Measurements from ENCODE around the gene SMG6. TPM values are rescaled to one million over a fixed set of nuclear protein-coding genes. Genes with fewer than 3 reads are reported as not detected.

Gene SMG6
- total RNA-seq, 1 experiment from 2014 or later, result 28.6 TPM

GRCh38 chr17:2140683-2141082 lies 162.9 kb downstream of the SMG6 start:
- H3K4me1 Mint-ChIP-seq, result peaks cover 28 to 34% of the 10 kb centered on the region in 2 experiments

More at GRCh38 chr17:2140683-2141082, 162.9 kb downstream of the SMG6 start:
- Histone ChIP-seq H3K4me2 (ENCODE audit: insufficient read depth, insufficient read length, low read length) (no peak overlapping the region), H3K27me3 (ENCODE audit: insufficient read depth, low read length) (no peaks in the 10 kb centered on the region), H3K4ac (ENCODE audit: low read depth, low read length) (no peak overlapping the region), H2BK120ac (ENCODE audit: low read depth, low read length, poor library complexity, severe bottlenecking) (no peak overlapping the region), H3K4me1 (ENCODE audit: insufficient read depth, low read length) (peaks cover 7% of the 10 kb centered on the region; the same call in 1 of the 2 replicates), H3K23me2 (ENCODE audit: insufficient read length, low read depth, low read length, poor library complexity, severe bottlenecking) (no peaks in the 10 kb centered on the region), H3K18ac (ENCODE audit: insufficient read length, low read depth, low read length) (no peak overlapping the region), H4K20me1 (ENCODE audit: control insufficient read depth, insufficient read depth, insufficient read length) (no peaks in the 10 kb centered on the region), H3K23ac (ENCODE audit: insufficient read length, low read depth, low read length) (no peak overlapping the region), H2BK15ac (ENCODE audit: low read depth, low read length) (no peak overlapping the region), H3K27ac (ENCODE audit: insufficient read length, low read depth, low read length) (no peak overlapping the region), H3K79me2 (ENCODE audit: insufficient read depth, low read length) (no peaks in the 10 kb centered on the region), H3K9me3 (ENCODE audit: control insufficient read depth, low read depth, low read length) (no peaks in the 10 kb centered on the region), H2BK20ac (ENCODE audit: low read depth, low read length, poor library complexity, severe bottlenecking) (no peak overlapping the region), H3K79me1 (ENCODE audit: insufficient read depth, low read depth, low read length, poor library complexity, severe bottlenecking) (no peaks in the 10 kb centered on the region), H2BK5ac (ENCODE audit: insufficient read length, low read length) (no peak overlapping the region), H4K5ac (ENCODE audit: insufficient read length, low read depth, low read length) (no peak overlapping the region), H3K9ac (ENCODE audit: extremely low read depth, insufficient read length, low read length) (no peak overlapping the region), H3T11ph (ENCODE audit: low read length) (no peak overlapping the region), H3K14ac (ENCODE audit: insufficient read depth, low read length) (no peak overlapping the region), H4K91ac (ENCODE audit: insufficient read length, low read depth, low read length) (no peak overlapping the region), H3K56ac (ENCODE audit: insufficient read length, low read depth, low read length) (no peak overlapping the region), H2AK5ac (ENCODE audit: insufficient read length, low read length) (no peak overlapping the region), H4K8ac (replicated peaks; ENCODE audit: insufficient read length, low read depth, low read length) (no peak overlapping the region), H2AFZ (ENCODE audit: low read length) (no peak overlapping the region), H2BK12ac (ENCODE audit: insufficient read length, low read depth, low read length) (no peak overlapping the region)
- H3K4me3 Mint-ChIP-seq, result no peak overlapping the region
- H3K27ac Mint-ChIP-seq, result no peak overlapping the region; a peak in 1 of 7 replicates
- TF ChIP-seq, protein P1, sequence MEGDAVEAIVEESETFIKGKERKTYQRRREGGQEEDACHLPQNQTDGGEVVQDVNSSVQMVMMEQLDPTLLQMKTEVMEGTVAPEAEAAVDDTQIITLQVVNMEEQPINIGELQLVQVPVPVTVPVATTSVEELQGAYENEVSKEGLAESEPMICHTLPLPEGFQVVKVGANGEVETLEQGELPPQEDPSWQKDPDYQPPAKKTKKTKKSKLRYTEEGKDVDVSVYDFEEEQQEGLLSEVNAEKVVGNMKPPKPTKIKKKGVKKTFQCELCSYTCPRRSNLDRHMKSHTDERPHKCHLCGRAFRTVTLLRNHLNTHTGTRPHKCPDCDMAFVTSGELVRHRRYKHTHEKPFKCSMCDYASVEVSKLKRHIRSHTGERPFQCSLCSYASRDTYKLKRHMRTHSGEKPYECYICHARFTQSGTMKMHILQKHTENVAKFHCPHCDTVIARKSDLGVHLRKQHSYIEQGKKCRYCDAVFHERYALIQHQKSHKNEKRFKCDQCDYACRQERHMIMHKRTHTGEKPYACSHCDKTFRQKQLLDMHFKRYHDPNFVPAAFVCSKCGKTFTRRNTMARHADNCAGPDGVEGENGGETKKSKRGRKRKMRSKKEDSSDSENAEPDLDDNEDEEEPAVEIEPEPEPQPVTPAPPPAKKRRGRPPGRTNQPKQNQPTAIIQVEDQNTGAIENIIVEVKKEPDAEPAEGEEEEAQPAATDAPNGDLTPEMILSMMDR (conservative IDR thresholded peaks at IDR 0.05), result no peak
- H3K9me3 Mint-ChIP-seq, result no peaks in the 10 kb centered on the region
- no peaks in the 10 kb centered on the region for H3K27me3 Mint-ChIP-seq (ENCODE audit: low read depth)
- H3K36me3 Mint-ChIP-seq (ENCODE audit: insufficient read depth in 1 of 3, low read depth in 3 of 3), result no peaks in the 10 kb centered on the region
- no peak for DNase-seq
